HG03045 (cell line): Measurements from ENCODE around the gene KDM4C.

ENCODE experiments used
- ATAC-seq: cut with Tn5 transposase; IDR thresholded peaks from one replicate; pipeline ENCODE4 v1.9.1; 2021; ENCODE audit warnings: mild to moderate bottlenecking, moderate library complexity; ENCODE audit not compliant: unreplicated experiment

Gene KDM4C

GRCh38 chr9:7186175-7186574 is 428.4 kb downstream of the KDM4C start:
- no peak for ATAC-seq

- ATAC-seq, result no peak
These were observed 434.5 kb downstream of the KDM4C start for GRCh38 chr9:7192266-7192665.

GRCh38 chr9:7195526-7195925 is 437.8 kb downstream of the KDM4C start:
- no peak for ATAC-seq

GRCh38 chr9:7196467-7196866 is 438.7 kb downstream of the KDM4C start:
- ATAC-seq, result no peak

GRCh38 chr9:7201196-7201595 is 443.4 kb downstream of the KDM4C start:
- ATAC-seq, result no peak

GRCh38 chr9:7205806-7206205 is 448.0 kb downstream of the KDM4C start:
- ATAC-seq, result no peak

- ATAC-seq, result no peak
These were observed 448.5 kb downstream of the KDM4C start for GRCh38 chr9:7206221-7206758.

- ATAC-seq, result no peak
These were observed 451.4 kb downstream of the KDM4C start for GRCh38 chr9:7209016-7209715.

GRCh38 chr9:7209990-7210389 is 452.2 kb downstream of the KDM4C start:
- no peak for ATAC-seq

GRCh38 chr9:7210854-7211637 is 453.3 kb downstream of the KDM4C start:
- ATAC-seq, result no peak

- ATAC-seq, result no peak
These were observed 453.9 kb downstream of the KDM4C start for GRCh38 chr9:7211657-7212056.

GRCh38 chr9:7212101-7212500 is 454.3 kb downstream of the KDM4C start:
- ATAC-seq, result no peak

GRCh38 chr9:7216004-7216841 is 458.4 kb downstream of the KDM4C start:
- ATAC-seq, result no peak

GRCh38 chr9:7223981-7224380 is 466.2 kb downstream of the KDM4C start:
- no peak for ATAC-seq
